HCT116 (cell line): ENCODE data around the gene OR4D2. TPM values are rescaled to one million over a fixed set of nuclear protein-coding genes. Genes with fewer than 3 reads are reported as not detected.

Experiments used
- ATAC-seq: fragments of 200-7000 bp; cut with Tn5 transposase; 2 replicates; pipeline ENCODE4 v1.9.1; 2020; ENCODE audit warnings: mild to moderate bottlenecking, moderate library complexity
- BruUV-seq: library from RNA; stranded (reverse); fragments of 400-500 nt; replicated peaks from 2 replicates; lab custom pipeline; 2021; lab: Mats Ljungman, UMichigan
- CTCF ChIA-PET: fragments of 300-600 bp; sonication (Branson Sonifier 250); formaldehyde crosslinking; loops from one replicate; lab custom pipeline; 2021; ENCODE audit warnings: antibody characterized with exemption; lab: Charles Lee
- POLR2A ChIA-PET: fragments of 300-600, 350-600 bp; sonication (Branson Sonifier 250); formaldehyde crosslinking; loops from one replicate; lab custom pipeline; 2021; ENCODE audit warnings: antibody characterized with exemption; lab: Charles Lee
- RAD21 ChIA-PET, 2 experiments: fragments of 300-600 bp; sonication (Branson Sonifier 250); formaldehyde crosslinking; loops; one replicate each; lab custom pipeline; 2023; ENCODE audit warnings: low total read pairs in 2 of 2; ENCODE audit not compliant: uncharacterized antibody in 2 of 2, unreplicated experiment in 2 of 2, low non-redundant PET in 1 of 2; lab: Charles Lee
- DNase-seq: peaks from one replicate; pipeline ENCODE4 v3.0.0-alpha.2; 2010; ENCODE audit warnings: low read depth, low spot score
- H2AFZ ChIP-seq: fragments of 200-600 bp; shearing (Covaris generic), sonication (generic); 2 replicates; pipeline ENCODE4 v1.6.1; 2017; ENCODE audit warnings: low read depth, mixed run types, mixed read lengths, antibody characterized with exemption, low read length; ENCODE audit not compliant: poor library complexity, severe bottlenecking
- H3K27ac ChIP-seq: 2 replicates; pipeline ENCODE4 v1.5.1; 2012; ENCODE audit warnings: low read depth, low read length
- H3K27me3 ChIP-seq: fragments of 200-600 bp; sonication (generic); 2 replicates; pipeline ENCODE4 v1.6.1; 2016; ENCODE audit warnings: mixed run types, low read length, mixed read lengths; ENCODE audit not compliant: insufficient read depth
- H3K36me3 ChIP-seq, 2 experiments: fragments of 200-500 bp in 1 of 2; fragments of 200-600 bp in 1 of 2; sonication (Bioruptor generic) in 1 of 2; sonication (generic) in 1 of 2; 2 replicates each; pipeline versions ENCODE4 v1.5.1 to v1.6.1; 2014 to 2016; ENCODE audit warnings: low read length in 2 of 2, inconsistent platforms in 1 of 2, mixed read lengths in 1 of 2, mixed run types in 1 of 2; ENCODE audit not compliant: insufficient read depth in 2 of 2, control insufficient read depth in 1 of 2
- H3K4me1 ChIP-seq, 2 experiments: fragments of 200-600 bp in 1 of 2; sonication (generic) in 1 of 2; 2 replicates each; pipeline versions ENCODE4 v1.5.1 to v1.6.1; 2012 to 2017; ENCODE audit warnings: low read length in 2 of 2, inconsistent platforms in 1 of 2, mild to moderate bottlenecking in 1 of 2, mixed read lengths in 1 of 2, mixed run types in 1 of 2, moderate library complexity in 1 of 2; ENCODE audit not compliant: insufficient read depth in 2 of 2, control insufficient read depth in 1 of 2
- H3K4me2 ChIP-seq: fragments of 200-600 bp; sonication (generic); 2 replicates; pipeline ENCODE4 v1.6.1; 2017; ENCODE audit warnings: mixed run types, low read length, mixed read lengths
- H3K4me3 ChIP-seq, 2 experiments: fragments of 200-600 bp in 1 of 2; sonication (generic) in 1 of 2; replicated peaks in 1 of 2; 2 replicates each; pipeline ENCODE4 v1.5.1; 2011 to 2016; ENCODE audit warnings: low read length in 2 of 2, control low read depth in 1 of 2, low read depth in 1 of 2, mild to moderate bottlenecking in 1 of 2, mixed read lengths in 1 of 2, mixed run types in 1 of 2
- H3K79me2 ChIP-seq: fragments of 200-600 bp; sonication (generic); 2 replicates; pipeline ENCODE4 v1.6.1; 2017; ENCODE audit warnings: mild to moderate bottlenecking, mixed run types, low read length, moderate library complexity, mixed read lengths; ENCODE audit not compliant: insufficient read depth
- H3K9ac ChIP-seq: fragments of 200-600 bp; sonication (generic); 2 replicates; pipeline ENCODE4 v1.6.1; 2016; ENCODE audit warnings: low read length, mixed read lengths
- H3K9me2 ChIP-seq: fragments of 200-600 bp; sonication (generic), shearing (Covaris generic); 2 replicates; pipeline ENCODE4 v1.6.1; 2017; ENCODE audit warnings: mixed run types, mild to moderate bottlenecking, moderate library complexity; ENCODE audit not compliant: insufficient read depth
- H3K9me3 ChIP-seq, 2 experiments: fragments of 200-500 bp in 1 of 2; fragments of 200-600 bp in 1 of 2; sonication (Bioruptor generic) in 1 of 2; sonication (generic) in 1 of 2; 2 replicates each; pipeline ENCODE4 v1.6.1; 2014 to 2017; ENCODE audit warnings: low read length in 2 of 2, mixed read lengths in 2 of 2, inconsistent platforms in 1 of 2, low read depth in 1 of 2, mild to moderate bottlenecking in 1 of 2, mixed run types in 1 of 2, moderate library complexity in 1 of 2; ENCODE audit not compliant: control insufficient read depth in 1 of 2, insufficient read depth in 1 of 2
- H4K20me1 ChIP-seq: fragments of 200-600 bp; sonication (generic), shearing (Covaris generic); 2 replicates; pipeline ENCODE4 v1.6.1; 2017; ENCODE audit warnings: mixed run types, mild to moderate bottlenecking, moderate library complexity; ENCODE audit not compliant: insufficient read depth
- ATF3 ChIP-seq: IDR thresholded peaks from 2 replicates; pipeline ENCODE4 v1.6.1; 2012
- CBX3 ChIP-seq: IDR thresholded peaks from 2 replicates; pipeline ENCODE4 v1.6.1; 2012; ENCODE audit warnings: low read depth
- CEBPB ChIP-seq: IDR thresholded peaks from 2 replicates; pipeline ENCODE4 v1.6.1; 2012; ENCODE audit warnings: low read depth
- EZH2 ChIP-seq: fragments of 200-600 bp; sonication (generic); IDR thresholded peaks from 2 replicates; pipeline ENCODE4 v1.6.1; 2017; ENCODE audit warnings: antibody characterized with exemption, mixed run types
- EZH2phosphoT487 ChIP-seq: fragments of 200-600 bp; IDR thresholded peaks from 2 replicates; pipeline ENCODE4 v1.6.1; 2018; ENCODE audit warnings: antibody characterized with exemption, borderline replicate concordance
- FOSL1 ChIP-seq: IDR thresholded peaks from 2 replicates; pipeline ENCODE4 v1.6.1; 2012; ENCODE audit warnings: low read depth
- JUND ChIP-seq: IDR thresholded peaks from 2 replicates; pipeline ENCODE4 v1.6.1; 2012
- POLR2A ChIP-seq: IDR thresholded peaks from 2 replicates; pipeline ENCODE4 v1.7.0; 2011; ENCODE audit warnings: borderline replicate concordance; ENCODE audit not compliant: insufficient read depth, insufficient read length; ENCODE audit errors: extremely low read depth
- POLR2AphosphoS5 ChIP-seq: IDR thresholded peaks from 2 replicates; pipeline ENCODE4 v1.6.1; 2011; ENCODE audit warnings: mild to moderate bottlenecking, low read depth, low read length, moderate library complexity
- SP1 ChIP-seq: IDR thresholded peaks from 2 replicates; pipeline ENCODE4 v1.6.1; 2012; ENCODE audit warnings: low read depth
- SRF ChIP-seq: IDR thresholded peaks from 2 replicates; pipeline ENCODE4 v1.6.1; 2012; ENCODE audit warnings: low read depth
- TCF7L2 ChIP-seq: IDR thresholded peaks from 2 replicates; pipeline ENCODE4 v1.7.0; 2011; ENCODE audit warnings: borderline replicate concordance, inconsistent platforms; ENCODE audit not compliant: insufficient read depth, insufficient read length; ENCODE audit errors: extremely low read depth
- ZBTB33 ChIP-seq: IDR thresholded peaks from 2 replicates; pipeline ENCODE4 v1.6.1; 2011; ENCODE audit warnings: mild to moderate bottlenecking, low read length, moderate library complexity; ENCODE audit not compliant: insufficient replicate concordance; ENCODE audit errors: extremely low read depth
- ZFX ChIP-seq: fragments of 450-650 bp; IDR thresholded peaks from 2 replicates; pipeline ENCODE4 v1.6.1; 2017
- ZNF274 ChIP-seq: fragments of 200-500 bp; sonication (Bioruptor generic); IDR thresholded peaks from 2 replicates; pipeline ENCODE4 v1.6.1; 2014; ENCODE audit warnings: mild to moderate bottlenecking, low read depth, low read length, inconsistent platforms
- intact Hi-C: fragments of 100-400 bp; cut with micrococcal nuclease; formaldehyde crosslinking; loops from 2 replicates; pipeline ENCODE4 v1.10.0; 2022
- total RNA-seq: library from RNA; stranded (reverse); gene quantifications from one replicate; pipeline ENCODE4 v1.2.1, GENCODE V29; 2021; ENCODE audit not compliant: unreplicated experiment
- TF ChIP-seq, protein P1 (sequence below), 3 experiments: fragments of 200-600 bp in 1 of 3; sonication (generic) in 1 of 3; IDR thresholded peaks in 2 of 3; conservative IDR thresholded peaks in 1 of 3; 2 replicates each; pipeline ENCODE4 v1.5.1; 2012 to 2017; ENCODE audit warnings: low read depth in 2 of 3, low read length in 2 of 3, antibody characterized with exemption in 1 of 3, borderline replicate concordance in 1 of 3, control low read depth in 1 of 3, mild to moderate bottlenecking in 1 of 3, mixed read lengths in 1 of 3, mixed run types in 1 of 3, moderate library complexity in 1 of 3; ENCODE audit not compliant: insufficient read depth in 1 of 3

Gene OR4D2
- total RNA-seq, 1 experiment from 2014 or later, result not detected

GRCh38 chr17:58117382-58117781 lies 49.4 kb upstream of the OR4D2 start:
- ChIA-PET CTCF (no interaction called here), RAD21 (interaction anchor here in 1 of 2 experiments (0.9 kb wide), 1 partner anchor 55 kb away, joined by 3 read pairs; no protein-coding TSS in a partner anchor), POLR2A (no interaction called here)
- H3K27me3 ChIP-seq, result peaks cover 12% of the 10 kb centered on the region; the same call in 1 of the 2 replicates
- no peaks in the 10 kb centered on the region for H3K36me3 ChIP-seq
- H2AFZ ChIP-seq, result no peak overlapping the region
- no peak overlapping the region for H3K9ac ChIP-seq
- H3K9me3 ChIP-seq, result no peaks in the 10 kb centered on the region
- H3K4me2 ChIP-seq, result no peak overlapping the region
- no peak for ATAC-seq
- H3K4me3 ChIP-seq, result no peak overlapping the region
- H4K20me1 ChIP-seq, result no peaks in the 10 kb centered on the region
- TF ChIP-seq CEBPB (no peak), EZH2phosphoT487 (no peak), ATF3 (no peak), EZH2 (no peak), POLR2AphosphoS5 (no peak), ZBTB33 (no peak), POLR2A (no peak), ZNF274 (no peak), SRF (no peak), CBX3 (no peak), SP1 (no peak), TCF7L2 (no peak), ZFX (no peak), JUND (no peak), FOSL1 (no peak)
- TF ChIP-seq, protein P1, sequence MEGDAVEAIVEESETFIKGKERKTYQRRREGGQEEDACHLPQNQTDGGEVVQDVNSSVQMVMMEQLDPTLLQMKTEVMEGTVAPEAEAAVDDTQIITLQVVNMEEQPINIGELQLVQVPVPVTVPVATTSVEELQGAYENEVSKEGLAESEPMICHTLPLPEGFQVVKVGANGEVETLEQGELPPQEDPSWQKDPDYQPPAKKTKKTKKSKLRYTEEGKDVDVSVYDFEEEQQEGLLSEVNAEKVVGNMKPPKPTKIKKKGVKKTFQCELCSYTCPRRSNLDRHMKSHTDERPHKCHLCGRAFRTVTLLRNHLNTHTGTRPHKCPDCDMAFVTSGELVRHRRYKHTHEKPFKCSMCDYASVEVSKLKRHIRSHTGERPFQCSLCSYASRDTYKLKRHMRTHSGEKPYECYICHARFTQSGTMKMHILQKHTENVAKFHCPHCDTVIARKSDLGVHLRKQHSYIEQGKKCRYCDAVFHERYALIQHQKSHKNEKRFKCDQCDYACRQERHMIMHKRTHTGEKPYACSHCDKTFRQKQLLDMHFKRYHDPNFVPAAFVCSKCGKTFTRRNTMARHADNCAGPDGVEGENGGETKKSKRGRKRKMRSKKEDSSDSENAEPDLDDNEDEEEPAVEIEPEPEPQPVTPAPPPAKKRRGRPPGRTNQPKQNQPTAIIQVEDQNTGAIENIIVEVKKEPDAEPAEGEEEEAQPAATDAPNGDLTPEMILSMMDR (IDR thresholded peaks at IDR 0.05 in 2 of 3, conservative IDR thresholded peaks at IDR 0.05 in 1 of 3; ENCODE audit: borderline replicate concordance in 1 of 3, insufficient read depth in 1 of 3, low read depth in 2 of 3, low read length in 2 of 3), result no peak
- intact Hi-C loops, result loop anchor here (10.0 kb wide), 1 partner anchor 373 kb away; the partner anchor contains the start of gene CCDC182
- no peak overlapping the region for H3K27ac ChIP-seq
- no peak for DNase-seq
- H3K79me2 ChIP-seq, result no peaks in the 10 kb centered on the region
- no peaks in the 10 kb centered on the region for H3K9me2 ChIP-seq
- peaks cover 0 to 3% of the 10 kb centered on the region in 2 experiments; a peak in 1 of 4 replicates for H3K4me1 ChIP-seq
- no TSS peak for BruUV-seq
